Stimulated activated CD4-positive, alpha-beta T cell treated with anti-CD3 and anti-CD28 coated beads, Interleukin-4, amount 100 ng/mL, for 4 hours (primary cell): Measurements from ENCODE around the gene AOPEP.

Experiments used
- DNase-seq, 2 experiments: peaks; one replicate each; pipeline ENCODE4 v3.0.0-alpha.2; 2020

Gene AOPEP

GRCh38 chr9:94794476-94795167 is 68.1 kb downstream of the AOPEP start:
- no peak for DNase-seq

GRCh38 chr9:94796687-94797086 is 70.2 kb downstream of the AOPEP start:
- no peak for DNase-seq

DNA sequence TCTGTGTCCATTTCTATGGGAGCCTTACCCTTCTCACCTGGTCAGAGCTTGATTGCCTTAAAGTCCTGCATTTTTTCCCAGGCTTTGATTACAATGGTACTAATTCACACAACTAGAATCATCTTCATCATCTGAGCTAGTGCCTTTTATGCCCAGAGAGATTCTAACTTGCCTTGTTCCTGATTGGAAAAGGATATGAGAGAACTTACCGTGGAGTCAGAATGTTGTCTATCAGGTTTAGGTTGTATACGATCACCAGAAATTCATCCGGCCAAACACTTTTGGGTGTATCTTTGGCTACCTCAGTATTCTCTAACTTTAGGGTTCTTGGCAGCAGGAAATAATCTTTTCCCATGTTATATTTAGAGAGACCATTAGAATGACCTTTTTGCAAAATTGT is 71.7 kb downstream of the AOPEP start:
- no peak for DNase-seq

DNA sequence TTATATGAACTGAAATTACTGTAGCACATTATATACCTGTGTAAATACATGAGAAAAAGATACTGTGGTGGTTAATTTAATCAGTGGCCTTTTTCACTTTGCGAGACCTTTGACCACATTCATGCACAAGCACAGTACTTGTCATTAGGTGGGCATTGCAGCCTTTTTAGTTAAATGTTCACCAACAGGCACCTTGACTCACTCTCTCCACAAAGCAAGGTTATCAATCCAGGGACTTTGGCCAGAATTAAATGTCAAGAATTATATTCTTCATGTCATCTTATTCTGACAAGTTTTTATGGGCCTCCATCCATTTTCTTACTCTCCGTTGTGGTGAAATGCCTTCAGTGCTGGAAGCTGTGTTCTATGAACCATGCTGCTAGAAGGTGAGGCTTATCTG is 72.2 kb downstream of the AOPEP start:
- no peak for DNase-seq

GRCh38 chr9:94799578-94800264 is 73.2 kb downstream of the AOPEP start:
- DNase-seq: no peak

DNA sequence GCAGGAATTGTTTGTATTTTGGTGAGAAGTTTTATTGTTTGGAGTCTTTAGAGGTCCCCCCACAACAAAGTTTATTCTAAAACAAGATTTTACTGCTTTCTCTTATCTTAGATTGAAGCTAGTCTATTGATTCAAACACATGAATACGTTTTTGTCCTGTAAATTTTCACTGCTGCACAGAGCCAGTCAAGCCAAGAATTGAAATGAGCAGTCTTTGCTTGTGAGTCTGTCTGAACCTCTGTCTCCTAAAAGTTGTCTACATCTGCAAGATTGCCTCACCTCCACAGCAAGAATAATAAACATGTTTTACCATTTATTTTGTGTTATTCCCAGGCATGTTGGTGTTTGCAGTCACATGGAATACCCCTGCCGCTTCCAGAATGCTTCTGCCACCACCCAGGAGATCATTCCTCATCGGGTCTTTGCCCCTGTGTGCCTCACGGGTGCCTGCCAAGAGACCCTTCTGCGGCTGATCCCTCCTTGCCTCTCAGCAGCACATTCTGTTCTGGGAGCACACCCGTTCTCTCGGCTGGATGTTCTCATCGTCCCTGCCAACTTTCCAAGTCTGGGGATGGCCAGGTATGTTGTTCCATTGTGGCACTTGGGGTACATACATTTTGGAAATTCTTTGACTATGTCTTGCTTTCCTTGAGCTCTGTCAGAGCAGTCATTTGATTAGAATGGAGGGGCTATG is 74.1 kb downstream of the AOPEP start:
- no peak for DNase-seq

GRCh38 chr9:94801234-94801633 is 74.7 kb downstream of the AOPEP start:
- no peak for DNase-seq

DNA sequence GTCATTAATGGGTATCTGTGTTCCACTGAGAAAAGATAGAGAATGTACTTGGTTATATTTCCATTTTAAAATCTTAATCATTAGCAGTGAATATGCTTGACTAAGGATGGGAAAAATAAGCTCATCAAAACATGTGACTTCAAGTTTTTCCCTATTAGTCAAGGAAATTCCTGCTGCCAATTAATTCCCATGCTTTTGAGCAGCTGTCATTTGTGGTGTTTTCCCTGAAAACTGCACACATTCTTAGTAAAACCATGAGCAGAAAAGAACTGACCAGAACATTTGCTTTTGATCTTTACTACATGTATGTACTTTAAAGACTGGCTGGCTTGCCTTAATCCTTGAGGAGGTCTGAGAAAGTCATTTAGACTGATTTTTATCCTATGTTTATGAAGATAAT is 75.2 kb downstream of the AOPEP start:
- DNase-seq: no peak

GRCh38 chr9:94802251-94802650 is 75.8 kb downstream of the AOPEP start:
- no peak for DNase-seq

GRCh38 chr9:94802793-94803192 is 76.3 kb downstream of the AOPEP start:
- no peak for DNase-seq

GRCh38 chr9:94804316-94804715 is 77.8 kb downstream of the AOPEP start:
- DNase-seq: no peak

GRCh38 chr9:94805051-94805489 is 78.6 kb downstream of the AOPEP start:
- DNase-seq: no peak

GRCh38 chr9:94805585-94805984 is 79.1 kb downstream of the AOPEP start:
- no peak for DNase-seq

DNA sequence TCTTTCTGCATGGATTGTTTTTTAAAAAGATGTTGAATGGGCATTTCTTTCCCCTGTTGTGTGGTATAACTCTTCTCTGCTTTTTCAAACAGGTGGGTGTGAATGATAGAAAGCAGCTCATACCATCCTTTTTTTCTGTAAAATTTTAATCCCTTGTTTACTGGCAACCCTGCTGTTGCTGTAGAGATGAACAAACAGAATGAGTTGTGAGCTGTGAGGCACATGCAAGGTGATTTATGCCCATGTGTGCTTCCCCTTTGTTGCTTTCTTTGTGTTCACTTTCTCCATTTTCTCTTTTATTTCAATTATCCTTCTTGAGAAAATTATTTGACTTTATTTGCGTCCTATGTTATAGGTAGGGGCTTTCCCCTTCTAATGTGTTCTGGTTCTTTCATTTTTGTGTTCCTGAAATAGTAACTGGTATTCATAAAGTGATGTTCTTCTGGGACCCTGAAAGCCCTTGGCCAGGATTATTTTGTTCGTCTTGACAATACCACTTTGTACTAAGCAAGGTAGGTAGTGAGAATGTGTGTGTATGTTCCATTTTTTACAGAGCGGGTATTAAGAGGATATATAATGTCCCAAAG is 79.9 kb downstream of the AOPEP start:
- DNase-seq: no peak

DNA sequence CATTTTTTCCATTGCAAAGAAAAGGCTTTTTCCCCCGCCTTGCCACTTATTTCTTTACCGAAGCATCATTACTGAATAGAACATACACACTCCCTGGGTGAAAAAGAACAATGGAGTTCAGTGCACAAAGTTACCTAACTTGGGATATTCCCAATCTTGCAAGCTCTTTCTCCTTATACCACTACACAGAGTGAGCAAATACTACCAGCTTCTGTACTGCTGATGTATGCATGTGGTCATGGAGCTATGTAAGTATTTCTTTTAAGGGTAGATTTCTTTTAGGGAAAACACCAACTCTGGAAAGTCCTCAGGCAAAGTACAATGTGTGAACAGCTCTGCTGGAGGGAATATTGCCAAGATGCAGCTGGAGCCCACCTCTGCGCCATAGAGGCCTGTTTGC is 81.1 kb downstream of the AOPEP start:
- DNase-seq: no peak

- no peak for DNase-seq
Observed at GRCh38 chr9:94808926-94809700, 82.6 kb downstream of the AOPEP start.

GRCh38 chr9:94809778-94810177 is 83.3 kb downstream of the AOPEP start:
- DNase-seq: no peak

GRCh38 chr9:94811074-94811473 is 84.6 kb downstream of the AOPEP start:
- no peak for DNase-seq

DNA sequence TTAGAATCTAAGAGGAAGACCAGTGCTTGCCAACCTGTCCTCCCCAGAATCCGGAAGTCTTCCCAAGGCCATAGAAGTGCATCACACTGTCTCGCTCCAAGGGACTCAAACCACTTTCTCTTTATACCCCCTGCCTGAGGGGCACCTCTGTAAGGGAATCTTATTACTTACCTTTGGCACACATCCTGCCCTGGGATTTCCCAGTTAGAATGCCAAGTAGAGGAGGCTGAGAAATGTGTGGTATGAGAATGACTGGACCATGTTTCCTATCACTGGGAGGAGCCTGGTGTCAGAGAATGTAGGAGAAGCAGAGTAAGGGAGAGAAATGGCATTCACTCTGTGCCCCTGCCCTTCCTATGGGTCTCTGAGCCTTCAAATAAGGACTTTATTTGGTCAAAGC is 85.8 kb downstream of the AOPEP start:
- DNase-seq: no peak

DNA sequence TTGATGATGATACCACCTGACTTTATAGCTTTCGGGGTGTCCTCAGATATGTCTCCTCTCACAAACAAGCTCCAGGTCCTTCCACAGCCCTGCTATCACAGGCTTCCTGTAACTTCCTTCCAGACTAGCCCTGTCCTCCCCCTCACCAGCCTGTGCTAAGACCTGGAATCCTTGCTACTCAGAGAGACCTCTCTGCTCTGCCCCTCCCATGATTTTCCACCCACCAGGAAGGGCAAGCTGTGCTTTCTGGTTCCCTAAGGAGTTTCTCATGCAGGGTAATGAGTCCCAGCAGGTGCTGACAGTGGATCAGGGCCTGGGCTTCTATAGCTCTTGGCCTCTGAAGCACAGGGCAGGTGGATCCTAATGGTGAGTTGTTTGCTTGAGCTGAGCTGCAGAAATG is 86.9 kb downstream of the AOPEP start:
- DNase-seq: no peak

DNA sequence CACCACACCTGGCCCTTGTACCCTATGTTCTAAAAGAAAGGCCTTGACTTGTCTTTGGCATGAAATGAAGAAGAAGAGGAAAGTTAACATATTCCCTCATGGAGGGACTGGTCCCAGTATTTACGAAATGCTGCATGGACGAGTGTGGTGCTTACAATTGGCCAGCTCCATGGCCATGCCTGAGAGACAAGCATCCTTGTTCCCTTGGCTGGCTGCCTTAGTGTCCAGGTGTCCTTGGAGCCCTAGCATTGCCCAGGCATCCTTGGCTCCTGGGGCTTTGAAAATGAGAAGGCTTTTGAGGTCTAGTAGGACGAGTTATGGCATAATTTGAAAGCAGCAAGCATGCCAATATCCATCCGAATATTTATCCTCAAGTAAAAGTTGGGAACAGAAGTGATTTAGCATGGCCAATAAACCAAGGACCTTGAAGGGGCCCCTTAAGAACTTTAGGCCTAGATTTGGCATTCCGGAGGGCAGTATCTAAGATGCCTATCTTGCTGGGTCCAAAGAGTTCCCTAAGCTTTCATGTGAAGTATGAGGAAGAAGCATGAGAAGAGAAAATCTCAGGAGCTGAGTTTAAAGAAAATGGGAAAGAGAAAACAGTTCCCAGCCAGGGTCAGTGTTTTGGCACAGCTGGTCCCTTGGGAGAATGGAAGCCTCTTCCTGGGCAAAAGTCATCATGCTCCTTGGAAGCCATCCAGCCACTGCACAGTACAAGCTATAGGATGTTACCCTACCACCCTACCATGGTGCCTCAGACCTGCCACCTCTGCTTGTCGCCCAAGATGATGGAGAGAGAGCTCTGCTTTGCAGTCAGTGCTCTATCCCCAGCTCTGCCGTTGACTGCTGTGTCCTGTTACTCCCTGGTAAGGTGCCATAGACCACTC is 91.0 kb downstream of the AOPEP start:
- DNase-seq: no peak

DNA sequence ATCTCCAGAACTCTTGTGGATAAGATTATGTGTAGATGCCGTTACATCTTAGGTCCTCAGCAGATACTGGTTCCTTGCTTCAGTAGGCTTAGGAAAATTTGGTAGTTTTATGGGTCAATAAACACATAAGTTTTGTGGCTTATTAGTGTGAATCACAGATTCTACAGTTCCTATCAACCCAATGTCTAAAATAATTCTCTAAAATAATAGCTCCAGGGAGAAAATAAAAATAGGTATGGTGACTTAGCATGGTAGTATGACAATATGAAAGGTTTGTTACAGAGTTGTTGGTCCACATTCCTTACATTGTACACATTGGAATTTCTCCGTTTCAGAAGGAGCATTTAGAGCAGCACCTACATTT is 91.7 kb downstream of the AOPEP start:
- no peak for DNase-seq
